ENCODE results near the gene NRP1.
"Not testable (repeated sequence)": the region's sequence is repeated elsewhere in the genome, so short reads cannot be mapped to it uniquely, and the experiment has no call there.

Gene NRP1

DNA sequence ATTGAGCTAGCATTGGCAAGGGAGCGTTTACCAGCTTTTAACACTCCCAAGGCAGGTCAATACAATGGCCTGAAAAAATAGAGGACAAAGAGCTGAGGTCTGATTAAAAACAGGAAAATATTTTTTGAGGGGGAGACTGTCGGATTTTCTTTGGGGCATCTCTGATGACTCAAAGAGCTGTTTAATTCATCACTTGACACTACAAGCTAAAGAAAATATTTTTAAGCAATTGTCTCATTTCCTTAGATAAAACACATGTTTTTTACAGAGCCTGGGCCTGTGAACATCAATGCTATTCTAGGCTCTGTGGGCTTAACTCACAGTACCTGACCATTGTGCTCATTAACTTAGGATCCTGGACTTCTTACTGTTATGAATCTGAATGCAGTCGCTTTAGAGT is 100.8 kb downstream of the NRP1 start:
- FAIRE-seq, result no peak

DNA sequence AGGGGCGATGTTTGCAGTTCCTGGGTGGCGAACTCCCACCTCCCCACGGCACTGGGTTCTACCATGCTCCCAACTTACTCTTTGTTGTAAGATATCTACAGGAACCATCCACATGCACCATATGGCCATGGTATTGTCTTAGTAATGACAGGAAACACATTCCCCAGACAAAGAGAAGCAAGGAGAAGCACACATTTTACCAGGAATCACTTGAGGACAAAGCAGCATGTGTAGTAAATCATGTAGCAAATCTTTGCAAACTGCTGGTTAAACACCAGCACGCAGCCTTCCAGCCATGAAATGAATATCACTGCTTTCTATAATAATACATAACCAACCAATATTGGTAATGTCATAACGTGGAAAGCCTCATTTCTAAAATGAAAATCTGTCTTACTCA is 101.2 kb downstream of the NRP1 start:
- no peak for FAIRE-seq

DNA sequence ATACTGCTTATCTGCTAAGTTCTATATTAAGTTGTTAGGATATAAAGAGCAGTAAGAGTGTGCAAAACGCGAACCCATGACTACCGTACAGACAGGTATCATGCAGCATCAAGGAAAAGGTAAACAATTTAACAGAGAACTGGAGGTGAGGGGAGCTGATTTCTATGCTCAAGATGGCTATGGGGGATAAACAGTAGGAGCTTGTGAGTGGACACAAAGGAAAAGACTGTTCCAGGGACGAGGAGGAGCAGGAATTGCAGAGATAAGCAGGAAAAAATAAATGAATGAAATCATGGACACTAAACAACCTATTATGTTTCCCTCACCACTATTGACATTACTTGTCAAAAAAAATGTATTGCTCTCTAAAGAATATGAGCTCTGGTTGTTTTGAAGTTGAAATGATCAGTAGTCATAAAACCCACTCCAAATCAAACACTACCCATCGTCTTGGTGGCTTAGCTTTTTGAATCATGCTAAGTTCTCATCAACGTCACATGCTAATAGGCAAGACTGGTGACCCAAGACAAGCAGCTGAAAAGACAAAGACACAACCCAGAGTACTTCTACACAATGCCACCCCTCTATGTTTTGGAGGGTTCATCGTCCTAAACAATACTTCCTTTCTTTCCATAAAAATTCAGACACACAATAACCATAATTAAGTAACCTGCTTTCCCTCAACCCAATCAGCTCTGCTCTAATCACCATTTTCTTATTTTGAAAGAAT is 102.7 kb downstream of the NRP1 start:
- FAIRE-seq, result no peak

- FAIRE-seq, result no peak
Measured at GRCh38 chr10:33229949-33230267, 104.6 kb downstream of the NRP1 start.

DNA sequence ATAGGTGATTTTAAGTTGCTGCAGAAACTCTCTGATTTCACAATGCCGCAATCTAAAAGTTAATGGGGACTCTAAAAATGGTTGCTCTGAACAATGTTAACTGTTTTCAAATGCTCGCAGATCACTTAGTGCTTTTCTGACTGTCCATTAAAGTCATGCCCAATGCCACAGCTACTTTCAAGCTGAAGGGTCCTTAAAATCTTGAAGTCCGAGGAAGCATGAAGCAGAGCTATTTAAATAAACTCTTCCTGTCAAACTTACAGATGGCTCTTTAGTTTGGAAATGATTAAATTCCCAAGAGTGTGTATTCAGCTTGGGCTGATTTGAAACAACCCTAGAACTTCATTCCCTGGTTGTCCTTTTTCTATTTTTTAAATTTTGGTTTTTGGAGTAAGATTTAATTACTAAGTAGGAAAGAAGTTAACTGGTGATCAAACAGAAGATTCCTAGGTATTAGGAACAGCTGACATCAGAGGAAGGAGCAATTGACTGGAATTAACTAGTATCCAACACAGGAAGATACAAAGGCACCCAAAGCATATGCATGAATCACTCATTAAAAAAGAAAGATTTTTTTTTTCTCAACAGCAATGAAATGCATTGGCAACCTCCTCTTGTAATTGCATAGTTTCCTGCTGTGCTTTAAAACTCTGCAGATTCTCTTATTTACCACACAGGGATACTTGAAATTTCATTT is 105.1 kb downstream of the NRP1 start:
- FAIRE-seq, result no peak

GRCh38 chr10:33228426-33228825 is 106.0 kb downstream of the NRP1 start:
- no peak for FAIRE-seq

DNA sequence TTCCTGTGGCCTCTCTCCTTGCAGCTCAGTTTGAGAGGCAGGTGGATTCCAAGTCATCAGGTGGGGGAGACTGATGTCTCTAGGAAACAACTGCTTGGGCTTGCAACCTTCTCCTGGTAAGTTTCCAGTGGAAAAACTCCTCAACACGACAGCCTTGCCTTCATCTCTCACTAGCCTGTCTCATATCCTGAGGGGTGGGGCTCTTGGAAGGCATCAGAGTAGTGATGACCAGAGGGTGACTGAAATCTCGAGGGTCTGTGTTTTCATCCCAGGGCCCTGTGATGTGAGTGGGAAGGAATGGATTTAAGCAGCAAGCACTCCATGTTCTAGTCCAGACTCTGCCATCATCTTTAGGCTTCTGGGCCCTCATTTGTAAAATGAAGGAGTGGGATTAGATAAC is 107.0 kb downstream of the NRP1 start:
- no peak for FAIRE-seq

GRCh38 chr10:33224251-33224965 is 110.1 kb downstream of the NRP1 start:
- no peak for FAIRE-seq

- FAIRE-seq, result no peak
Measured at GRCh38 chr10:33223326-33224000, 111.0 kb downstream of the NRP1 start.

DNA sequence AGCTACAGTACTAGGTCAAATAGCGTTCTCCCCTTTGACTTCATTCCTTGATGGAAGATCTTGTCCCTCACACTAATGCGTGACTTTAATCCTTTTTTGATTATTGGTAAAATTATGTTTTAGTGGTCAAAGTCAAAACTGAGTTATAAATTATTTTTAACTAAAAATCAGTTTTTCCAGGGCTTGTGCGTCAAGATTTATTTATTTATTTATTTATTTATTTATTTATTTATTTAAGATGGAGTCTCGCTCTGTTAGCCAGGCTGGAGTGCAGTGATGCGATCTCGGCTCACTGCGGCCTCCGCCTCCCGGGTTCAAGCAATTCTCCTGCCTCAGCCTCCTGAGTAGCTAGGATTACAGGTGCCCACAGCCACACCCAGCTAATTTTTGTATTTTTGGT is 112.2 kb downstream of the NRP1 start:
- FAIRE-seq, result not testable (repeated sequence)

DNA sequence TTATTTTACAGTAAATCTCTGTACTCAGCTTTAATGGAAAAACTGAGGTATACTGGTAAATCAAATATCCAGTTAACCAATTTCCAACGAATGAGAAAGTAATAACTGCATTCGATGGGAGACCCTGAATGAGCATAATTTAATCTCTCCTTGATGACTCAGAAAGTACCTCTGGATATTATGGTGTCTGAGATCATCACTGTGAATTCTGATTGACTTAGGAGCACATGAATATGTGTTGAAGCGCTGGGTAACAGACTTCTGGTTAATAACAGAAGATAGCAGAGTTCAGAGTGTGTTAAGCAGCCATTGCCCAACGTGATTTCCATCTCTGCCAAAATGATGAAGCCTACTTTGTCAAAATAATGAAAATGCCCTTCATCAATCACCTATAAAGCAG is 116.6 kb downstream of the NRP1 start:
- FAIRE-seq, result no peak

DNA sequence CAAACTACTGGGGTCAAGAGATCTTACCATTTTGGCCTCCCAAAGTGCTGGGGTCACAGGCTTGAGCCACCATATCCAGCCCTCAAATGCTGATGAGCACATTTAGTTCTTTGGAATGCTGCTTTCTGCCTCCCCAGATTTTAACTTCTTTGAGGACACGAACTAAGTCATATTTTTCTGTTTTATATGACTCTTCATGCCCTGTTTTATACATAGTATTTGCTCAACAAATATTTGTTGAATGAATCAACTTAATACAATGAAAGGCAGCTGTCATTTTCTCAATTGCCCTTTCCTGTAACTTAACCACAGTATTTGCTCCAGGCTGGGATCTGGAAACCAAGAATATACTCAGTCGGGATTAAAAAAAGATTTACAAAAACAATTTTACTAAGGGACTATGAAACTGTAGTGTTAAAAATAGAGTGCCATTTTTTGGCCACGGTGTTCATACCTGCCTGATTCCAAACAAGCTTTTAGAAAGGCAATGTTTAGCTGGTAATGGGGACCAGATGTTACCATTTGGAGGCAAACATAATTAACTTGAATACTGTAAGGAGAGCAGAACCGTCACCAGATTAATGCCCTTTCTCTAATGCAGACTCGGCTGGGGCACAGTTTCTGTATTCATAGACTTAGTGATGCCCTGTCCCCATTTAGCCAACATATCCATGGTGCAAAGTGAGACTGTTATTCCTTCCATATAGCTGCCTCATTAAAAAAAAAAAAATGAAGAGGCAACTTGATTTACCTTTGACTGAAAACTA is 117.6 kb downstream of the NRP1 start:
- no peak for FAIRE-seq

- FAIRE-seq, result no peak
Measured at GRCh38 chr10:33215635-33216034, 118.8 kb downstream of the NRP1 start.

- no peak for FAIRE-seq
Measured at GRCh38 chr10:33215154-33215553, 119.3 kb downstream of the NRP1 start.

DNA sequence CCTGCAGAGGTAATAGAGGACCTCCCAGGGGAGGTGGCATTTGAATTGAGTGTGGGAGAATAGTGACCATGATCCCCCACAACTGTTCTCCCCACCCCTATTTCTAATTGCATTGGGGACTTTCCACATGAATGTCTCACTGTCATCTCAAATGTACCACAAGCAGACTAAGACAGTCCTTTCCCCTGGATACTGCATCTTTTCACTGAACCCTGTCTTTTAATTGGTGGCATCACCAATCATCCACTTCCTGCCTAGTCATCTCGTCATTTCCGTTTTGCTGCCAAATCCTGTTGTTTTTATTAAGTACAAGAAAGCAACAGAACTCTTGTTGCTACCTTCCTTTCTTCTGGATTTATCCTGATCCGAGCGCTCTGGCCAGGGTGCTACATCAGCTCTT is 120.3 kb downstream of the NRP1 start:
- FAIRE-seq, result no peak

DNA sequence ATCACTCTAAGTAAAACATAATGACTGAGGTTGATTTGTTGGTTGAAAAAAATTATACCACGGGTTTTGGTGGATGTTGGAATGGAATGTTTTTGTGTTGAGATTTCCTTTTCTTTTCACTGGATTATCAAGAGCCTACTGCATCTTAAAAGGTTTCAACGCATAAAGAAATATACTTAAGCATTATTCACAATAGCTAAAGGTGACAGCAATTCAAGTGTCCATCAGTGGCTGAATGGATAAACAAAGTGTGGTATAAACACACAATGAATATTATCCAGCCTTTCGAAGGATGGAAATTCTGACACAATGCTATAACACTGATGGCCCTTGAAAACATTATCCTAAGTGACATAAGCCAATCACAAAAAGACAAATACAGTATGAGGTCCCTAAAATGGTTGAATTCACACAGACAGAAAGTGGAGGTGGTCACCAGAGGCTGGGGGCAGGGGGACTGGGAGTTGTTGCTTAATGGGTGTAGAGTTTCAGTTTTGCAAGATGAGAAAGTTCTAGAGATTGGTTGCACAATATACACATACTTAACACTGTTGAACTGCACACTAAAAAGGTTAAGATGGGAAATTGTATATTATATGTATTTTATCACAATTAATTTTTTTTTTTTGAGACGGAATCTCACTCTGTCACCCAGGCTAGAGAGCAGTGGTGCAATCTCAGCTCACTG is 122.3 kb downstream of the NRP1 start:
- no peak for FAIRE-seq

DNA sequence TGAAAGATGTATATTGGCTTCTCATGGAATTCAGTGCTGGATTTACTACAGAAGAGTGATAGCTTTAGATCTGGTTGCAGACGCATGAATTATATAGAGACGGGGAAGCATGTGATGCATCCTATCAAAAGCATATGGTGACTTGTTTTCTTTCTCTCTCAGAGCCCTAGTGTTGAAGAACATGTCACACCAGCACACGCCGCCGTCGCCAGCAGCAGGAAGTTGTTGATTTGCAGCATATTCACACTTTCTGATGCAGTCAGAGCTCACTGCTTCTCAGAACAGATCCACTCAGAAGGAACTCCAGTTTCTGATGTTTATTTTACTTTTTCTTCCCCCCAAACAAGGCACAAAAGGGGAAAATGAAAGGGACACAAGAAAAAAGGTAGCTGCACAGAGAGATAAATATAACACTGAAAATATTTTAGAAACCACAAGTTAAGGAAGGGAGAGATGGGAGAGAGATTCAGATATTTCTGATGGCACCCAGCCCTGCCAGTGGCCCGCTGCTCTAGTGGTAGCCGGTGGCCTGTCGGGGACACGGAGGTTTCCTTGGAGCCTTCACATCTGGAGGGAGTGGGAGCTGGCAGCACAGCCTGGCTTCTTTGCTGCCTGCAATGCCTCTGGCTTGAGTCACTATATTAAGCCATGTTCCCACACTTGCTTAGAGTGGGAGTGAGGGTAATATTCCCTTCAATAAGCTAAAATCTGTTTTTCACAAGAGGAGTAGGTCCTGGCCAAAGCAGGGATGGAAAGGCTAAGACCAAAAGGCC is 123.2 kb downstream of the NRP1 start:
- no peak for FAIRE-seq

DNA sequence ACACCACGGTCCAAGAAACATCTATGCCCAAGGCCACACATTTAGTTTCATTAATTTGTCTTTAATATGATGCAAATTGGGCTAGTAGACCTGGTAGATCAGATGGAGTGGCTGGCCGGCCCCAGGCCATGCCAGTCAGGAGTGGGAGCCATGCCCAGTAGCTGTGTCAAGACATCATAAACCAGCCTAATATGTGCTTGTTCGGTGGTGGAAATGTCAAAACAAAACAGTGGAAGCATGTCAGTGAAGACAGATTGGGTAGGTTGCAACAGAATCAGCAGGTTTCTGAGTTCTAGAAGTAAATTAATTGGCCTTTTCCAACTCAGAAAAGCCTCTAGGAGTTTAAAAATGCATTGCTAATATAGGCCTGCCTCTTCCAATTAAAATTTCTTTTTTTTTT is 124.7 kb downstream of the NRP1 start:
- FAIRE-seq, result no peak

DNA sequence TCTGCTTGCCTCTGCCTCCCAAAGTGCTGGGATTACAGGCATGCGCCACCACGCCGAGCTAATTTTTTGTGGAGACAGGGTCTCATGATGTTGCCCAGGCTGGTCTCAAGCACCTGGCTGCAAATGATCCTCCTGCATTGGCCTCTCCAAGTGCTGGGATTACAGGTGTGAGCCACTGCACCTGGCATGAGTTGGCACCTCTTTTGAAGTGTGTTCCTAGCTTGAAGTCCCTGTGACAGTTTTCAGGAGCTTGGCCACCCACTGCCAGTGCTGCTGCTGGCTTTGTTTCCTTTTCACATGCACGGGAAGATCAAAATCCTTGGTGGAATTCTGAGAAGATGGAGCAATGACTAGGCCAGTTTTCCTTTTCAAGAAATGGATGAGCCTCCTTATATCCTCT is 126.3 kb downstream of the NRP1 start:
- no peak for FAIRE-seq

DNA sequence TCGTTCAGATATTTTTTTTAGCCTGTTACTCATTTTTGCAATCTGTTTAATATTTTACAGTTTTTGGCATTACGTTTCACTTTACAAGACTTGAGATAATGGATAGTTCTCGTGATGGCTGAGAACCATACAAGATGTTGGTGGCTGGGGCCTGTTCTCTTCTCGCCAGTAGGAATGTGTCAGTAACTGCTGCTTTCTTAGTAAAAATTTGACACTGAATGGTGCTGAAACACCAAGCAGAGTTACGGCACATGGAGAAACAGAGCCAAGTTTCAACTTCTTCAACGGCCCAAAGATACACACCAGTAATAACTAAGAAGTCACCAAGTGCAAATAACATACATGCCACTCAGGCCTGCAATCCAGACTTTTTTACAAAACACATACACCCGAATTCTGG is 130.4 kb downstream of the NRP1 start:
- FAIRE-seq, result no peak

- no peak for FAIRE-seq
Measured at GRCh38 chr10:33201971-33202370, 132.5 kb downstream of the NRP1 start.
